ENCODE data around the gene ARMH2.

DNA sequence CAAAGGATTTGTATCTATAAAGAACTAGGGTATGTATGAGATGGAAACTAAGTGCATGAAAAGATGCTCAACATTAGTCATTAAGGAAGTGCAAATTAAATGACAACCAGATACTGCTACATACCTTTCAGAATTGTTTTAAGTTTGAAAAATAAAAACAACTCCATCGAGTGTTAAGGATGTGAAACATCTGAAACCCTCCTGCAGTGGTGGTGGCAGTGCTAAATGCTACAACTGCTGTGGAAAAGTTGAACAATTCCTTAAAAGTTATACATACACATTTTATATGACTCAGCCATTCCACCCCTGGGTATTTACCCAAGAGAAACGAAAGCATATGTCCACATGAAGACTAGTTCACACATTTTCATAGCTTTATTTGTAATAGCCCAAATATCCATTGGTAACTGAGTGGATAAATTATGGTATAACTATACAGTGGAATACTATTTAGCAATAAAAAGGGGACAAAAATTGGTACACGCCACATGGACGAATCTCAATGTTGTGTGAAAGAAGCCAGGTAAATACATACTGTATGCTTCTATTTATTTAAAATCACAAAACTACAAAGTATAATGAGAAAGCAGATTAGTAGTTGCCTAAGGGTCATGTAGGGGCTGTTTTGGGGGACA, 10.6 kb downstream of the ARMH2 start:
- TF ChIP-seq, protein P1, sequence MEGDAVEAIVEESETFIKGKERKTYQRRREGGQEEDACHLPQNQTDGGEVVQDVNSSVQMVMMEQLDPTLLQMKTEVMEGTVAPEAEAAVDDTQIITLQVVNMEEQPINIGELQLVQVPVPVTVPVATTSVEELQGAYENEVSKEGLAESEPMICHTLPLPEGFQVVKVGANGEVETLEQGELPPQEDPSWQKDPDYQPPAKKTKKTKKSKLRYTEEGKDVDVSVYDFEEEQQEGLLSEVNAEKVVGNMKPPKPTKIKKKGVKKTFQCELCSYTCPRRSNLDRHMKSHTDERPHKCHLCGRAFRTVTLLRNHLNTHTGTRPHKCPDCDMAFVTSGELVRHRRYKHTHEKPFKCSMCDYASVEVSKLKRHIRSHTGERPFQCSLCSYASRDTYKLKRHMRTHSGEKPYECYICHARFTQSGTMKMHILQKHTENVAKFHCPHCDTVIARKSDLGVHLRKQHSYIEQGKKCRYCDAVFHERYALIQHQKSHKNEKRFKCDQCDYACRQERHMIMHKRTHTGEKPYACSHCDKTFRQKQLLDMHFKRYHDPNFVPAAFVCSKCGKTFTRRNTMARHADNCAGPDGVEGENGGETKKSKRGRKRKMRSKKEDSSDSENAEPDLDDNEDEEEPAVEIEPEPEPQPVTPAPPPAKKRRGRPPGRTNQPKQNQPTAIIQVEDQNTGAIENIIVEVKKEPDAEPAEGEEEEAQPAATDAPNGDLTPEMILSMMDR (IDR thresholded peaks at IDR 0.05 in 2 of 3, conservative IDR thresholded peaks at IDR 0.05 in 1 of 3; ENCODE audit: borderline replicate concordance in 1 of 3, insufficient read depth in 1 of 3, low read depth in 2 of 3, low read length in 2 of 3) = no peak
- no peak for TF ChIP-seq ZFX (IDR thresholded peaks at IDR 0.05)
- TF ChIP-seq EZH2 (IDR thresholded peaks at IDR 0.05) = no peak

All from HCT116 (cell line).